WTC11 (cell line): Measurements from ENCODE around the gene CDKN2AIP.
"Not testable (repeated sequence)": the region's sequence is repeated elsewhere in the genome, so short reads cannot be mapped to it uniquely, and the experiment has no call there.

Experiments used
- ATF2 ChIP-seq: sonication (generic); formaldehyde crosslinking; IDR thresholded peaks from 2 replicates; pipeline ENCODE4 v1.8.1; 2022; ENCODE audit warnings: low read depth, missing genetic modification reagents, borderline replicate concordance
- CTCF ChIP-seq: fragments of 200-600 bp; IDR thresholded peaks from 2 replicates; pipeline ENCODE4 v1.8.0; 2022; ENCODE audit warnings: antibody characterized with exemption
- ESRRA ChIP-seq: sonication (generic); formaldehyde crosslinking; IDR thresholded peaks from 2 replicates; pipeline ENCODE4 v1.8.1; 2022; ENCODE audit warnings: mild to moderate bottlenecking, missing genetic modification reagents, borderline replicate concordance
- KAT7 ChIP-seq: sonication (generic); formaldehyde crosslinking; IDR thresholded peaks from 2 replicates; pipeline ENCODE4 v1.8.1; 2023; ENCODE audit warnings: missing genetic modification reagents, mild to moderate bottlenecking, borderline replicate concordance
- NFYB ChIP-seq: sonication (generic); formaldehyde crosslinking; conservative IDR thresholded peaks from 2 replicates; pipeline ENCODE4 v1.8.0; 2022; ENCODE audit warnings: low read depth, missing genetic modification reagents
- NR2C2 ChIP-seq: sonication (generic); formaldehyde crosslinking; IDR thresholded peaks from 2 replicates; pipeline ENCODE4 v1.8.0; 2022; ENCODE audit warnings: mild to moderate bottlenecking, missing genetic modification reagents
- RELA ChIP-seq: sonication (generic); formaldehyde crosslinking; IDR thresholded peaks from 2 replicates; pipeline ENCODE4 v1.8.1; 2022; ENCODE audit warnings: missing genetic modification reagents, mild to moderate bottlenecking, borderline replicate concordance
- TP53 ChIP-seq: sonication (generic); formaldehyde crosslinking; IDR thresholded peaks from 2 replicates; pipeline ENCODE4 v1.8.1; 2023; ENCODE audit warnings: mild to moderate bottlenecking, missing genetic modification reagents

GRCh38 chr4:183433183-183433582 is 11.3 kb upstream of the CDKN2AIP start:
- TF ChIP-seq CTCF; ESRRA (CRISPR knock-in tag); ATF2 (CRISPR knock-in tag); NFYB (CRISPR knock-in tag); TP53 (CRISPR knock-in tag); RELA (CRISPR knock-in tag); NR2C2 (CRISPR knock-in tag); KAT7 (CRISPR knock-in tag): not testable (repeated sequence)
